ENCODE data around the gene OR2W1.

OR2W1 gene

GRCh38 chr6:28996844-28997510 is 48.0 kb downstream of the OR2W1 start:
- no peak for DNase-seq (ENCODE audit: low spot score)

GRCh38 chr6:28995093-28995650 is 49.8 kb downstream of the OR2W1 start:
- no peak for DNase-seq (ENCODE audit: low spot score)
